SK-N-SH (cell line): ENCODE results near the gene NTMT1. TPM values are rescaled to one million over a fixed set of nuclear protein-coding genes. Genes with fewer than 3 reads are reported as not detected.

Experiments used
- CTCF ChIA-PET: fragments of 300-600, 350-600 bp; formaldehyde crosslinking; extraction: SDS; loops from one replicate; lab custom pipeline; 2021; lab: Yijun Ruan, JAX
- POLR2A ChIA-PET: fragments of 350-600 bp; sonication (Branson Sonifier 250); formaldehyde crosslinking; extraction: SDS; loops from one replicate; lab custom pipeline; 2020; ENCODE audit warnings: antibody characterized with exemption, inconsistent platforms; lab: Yijun Ruan, JAX
- DNase-seq: peaks from one replicate; pipeline ENCODE4 v3.0.0; 2012
- H2AFZ ChIP-seq: fragments of 200-600 bp; sonication (generic); 2 replicates; pipeline ENCODE4 v1.8.1; 2016; ENCODE audit warnings: antibody characterized with exemption, mild to moderate bottlenecking, low read depth
- H3F3A ChIP-seq: fragments of 200-600 bp; sonication (generic); replicated peaks from 2 replicates; pipeline ENCODE3; 2016; ENCODE audit warnings: antibody characterized with exemption, mild to moderate bottlenecking; ENCODE audit not compliant: insufficient read depth
- H3K27ac ChIP-seq, 2 experiments: fragments of 200-500 bp in 1 of 2; fragments of 200-600 bp in 1 of 2; sonication (Bioruptor generic) in 1 of 2; sonication (generic), shearing (Covaris generic) in 1 of 2; 2 replicates each; pipeline versions ENCODE4 v1.5.1 to v1.6.1; 2014 to 2016; ENCODE audit warnings: low read depth in 2 of 2, inconsistent platforms in 1 of 2, low read length in 1 of 2, mild to moderate bottlenecking in 1 of 2, mixed read lengths in 1 of 2
- H3K27me3 ChIP-seq: fragments of 200-600 bp; sonication (generic), shearing (Covaris generic); 2 replicates; pipeline ENCODE4 v1.6.1; 2016; ENCODE audit warnings: mixed run types; ENCODE audit not compliant: insufficient read depth
- H3K36me3 ChIP-seq, 2 experiments: fragments of 200-500 bp in 1 of 2; fragments of 200-600 bp in 1 of 2; sonication (Bioruptor generic) in 1 of 2; sonication (generic) in 1 of 2; replicated peaks in 1 of 2; 2 replicates each; pipeline versions ENCODE3 to v1.5.1; 2014 to 2016; ENCODE audit warnings: low read length in 1 of 2, mild to moderate bottlenecking in 1 of 2; ENCODE audit not compliant: insufficient read depth in 2 of 2, control insufficient read depth in 1 of 2
- H3K4me1 ChIP-seq, 2 experiments: fragments of 200-500 bp in 1 of 2; fragments of 200-600 bp in 1 of 2; sonication (Bioruptor generic) in 1 of 2; sonication (generic), shearing (Covaris generic) in 1 of 2; 2 replicates each; pipeline versions ENCODE4 v1.5.1 to v1.6.1; 2014 to 2016; ENCODE audit warnings: low read depth in 1 of 2, low read length in 1 of 2, mixed run types in 1 of 2; ENCODE audit not compliant: insufficient read depth in 2 of 2, control insufficient read depth in 1 of 2
- H3K4me2 ChIP-seq: fragments of 200-600 bp; sonication (generic), shearing (Covaris generic); 2 replicates; pipeline ENCODE4 v1.6.1; 2017; ENCODE audit warnings: mixed run types
- H3K4me3 ChIP-seq, 2 experiments: fragments of 200-500 bp in 1 of 2; fragments of 200-600 bp in 1 of 2; sonication (Bioruptor generic) in 1 of 2; sonication (generic), shearing (Covaris generic) in 1 of 2; 2 replicates each; pipeline versions ENCODE4 v1.5.1 to v1.8.1; 2014 to 2016; ENCODE audit warnings: low read depth in 2 of 2, inconsistent platforms in 1 of 2, low read length in 1 of 2, mild to moderate bottlenecking in 1 of 2, mixed read lengths in 1 of 2, moderate library complexity in 1 of 2
- H3K79me2 ChIP-seq: fragments of 200-600 bp; sonication (generic); 2 replicates; pipeline ENCODE4 v1.8.1; 2017; ENCODE audit warnings: mild to moderate bottlenecking; ENCODE audit not compliant: insufficient read depth
- H3K9ac ChIP-seq: fragments of 200-600 bp; sonication (generic); 2 replicates; pipeline ENCODE4 v1.6.1; 2017; ENCODE audit warnings: mixed run types
- H3K9me2 ChIP-seq: fragments of 200-600 bp; sonication (generic); 2 replicates; pipeline ENCODE4 v1.6.1; 2017; ENCODE audit warnings: mixed run types
- H3K9me3 ChIP-seq: fragments of 200-600 bp; sonication (generic); 2 replicates; pipeline ENCODE4 v1.6.1; 2017; ENCODE audit warnings: mixed run types, mild to moderate bottlenecking, moderate library complexity
- H4K20me1 ChIP-seq: fragments of 200-600 bp; sonication (generic); 2 replicates; pipeline ENCODE4 v1.6.1; 2017; ENCODE audit warnings: mild to moderate bottlenecking, mixed run types; ENCODE audit not compliant: insufficient read depth
- EP300 ChIP-seq, 2 experiments: IDR thresholded peaks; 2 replicates each; pipeline versions ENCODE4 v1.4.0 to v1.6.1; 2012; ENCODE audit warnings: borderline replicate concordance in 1 of 2, low read depth in 1 of 2, low read length in 1 of 2
- MXI1 ChIP-seq: IDR thresholded peaks from 2 replicates; pipeline ENCODE4 v1.6.1; 2012; ENCODE audit warnings: mild to moderate bottlenecking, low read depth, low read length, improper control_type of control experiment
- RAD21 ChIP-seq: IDR thresholded peaks from 2 replicates; pipeline ENCODE4 v1.6.1; 2012; ENCODE audit warnings: mild to moderate bottlenecking, low read length
- RFX5 ChIP-seq: IDR thresholded peaks from 2 replicates; pipeline ENCODE4 v1.6.1; 2012; ENCODE audit warnings: mild to moderate bottlenecking, improper control_type of control experiment, low read length
- RXRA ChIP-seq: IDR thresholded peaks from 2 replicates; pipeline ENCODE4 v1.4.0; 2012; ENCODE audit warnings: low read depth, mild to moderate bottlenecking, borderline replicate concordance
- YY1 ChIP-seq: IDR thresholded peaks from 2 replicates; pipeline ENCODE4 v1.4.0; 2012; ENCODE audit warnings: low read depth, mild to moderate bottlenecking
- WGBS: methylation state at CpG from one replicate; pipeline ENCODE4 v1.1.6; 2017; ENCODE audit warnings: low lambda C conversion rate; 5-methylcytosine and 5-hydroxymethylcytosine counted together
- polyA plus RNA-seq, 3 experiments: library from polyadenylated mRNA; depleted of rRNA; stranded (reverse); fragments of >200 nt; gene quantifications; 2 replicates each; pipeline ENCODE4 v1.2.3, GENCODE V29; 2012
- TF ChIP-seq, protein P1 (sequence below): IDR thresholded peaks from 2 replicates; pipeline ENCODE4 v1.6.1; 2012; ENCODE audit warnings: mild to moderate bottlenecking, low read depth, low read length, moderate library complexity
- TF ChIP-seq, protein P2 (sequence below): fragments of 200-600 bp; sonication (generic); IDR thresholded peaks from 2 replicates; pipeline ENCODE4 v1.6.1; 2017; ENCODE audit warnings: antibody characterized with exemption, mild to moderate bottlenecking, moderate library complexity
- TF ChIP-seq, protein P3 (sequence below): fragments of 150-350 bp; IDR thresholded peaks from 2 replicates; pipeline ENCODE4 v1.6.1; 2016; ENCODE audit warnings: mild to moderate bottlenecking, low read depth, low read length
- TF ChIP-seq, protein P4 (sequence below): fragments of 150-350 bp; IDR thresholded peaks from 2 replicates; pipeline ENCODE4 v1.6.1; 2017; ENCODE audit warnings: antibody characterized with exemption, low read length, low read depth, borderline replicate concordance
- TF ChIP-seq, protein P5 (sequence below): IDR thresholded peaks from 2 replicates; pipeline ENCODE4; 2012

Gene NTMT1
- polyA plus RNA-seq, 1 of the 3 experiments (the other 2 are of a cell fraction): 78.3 TPM

DNA sequence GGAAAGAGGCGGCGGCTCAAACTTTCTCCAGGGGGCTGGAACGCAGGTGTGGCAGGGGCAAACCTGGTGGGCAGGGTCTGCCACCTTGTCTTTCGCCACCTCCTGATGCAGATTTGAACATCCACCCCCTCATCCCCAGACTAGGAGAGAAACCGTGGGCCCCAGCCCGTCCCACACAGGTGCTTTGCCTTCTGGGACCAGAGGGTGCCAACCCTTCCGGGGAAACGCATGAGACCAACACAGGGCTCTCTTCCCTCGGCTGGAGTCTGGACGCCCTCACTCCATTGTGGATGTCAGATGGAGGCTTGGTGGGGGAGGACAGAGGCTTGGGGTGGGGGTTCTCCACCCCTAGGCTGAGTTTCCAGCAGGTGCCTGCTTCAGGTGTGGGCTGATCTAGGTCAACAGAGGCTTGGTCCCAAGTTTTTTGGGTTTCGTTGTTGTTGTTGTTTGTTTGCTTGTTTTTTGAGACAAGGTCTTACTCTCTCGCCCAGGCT is 14.6 kb upstream of the NTMT1 start (continued):
- TF ChIP-seq, protein P1, sequence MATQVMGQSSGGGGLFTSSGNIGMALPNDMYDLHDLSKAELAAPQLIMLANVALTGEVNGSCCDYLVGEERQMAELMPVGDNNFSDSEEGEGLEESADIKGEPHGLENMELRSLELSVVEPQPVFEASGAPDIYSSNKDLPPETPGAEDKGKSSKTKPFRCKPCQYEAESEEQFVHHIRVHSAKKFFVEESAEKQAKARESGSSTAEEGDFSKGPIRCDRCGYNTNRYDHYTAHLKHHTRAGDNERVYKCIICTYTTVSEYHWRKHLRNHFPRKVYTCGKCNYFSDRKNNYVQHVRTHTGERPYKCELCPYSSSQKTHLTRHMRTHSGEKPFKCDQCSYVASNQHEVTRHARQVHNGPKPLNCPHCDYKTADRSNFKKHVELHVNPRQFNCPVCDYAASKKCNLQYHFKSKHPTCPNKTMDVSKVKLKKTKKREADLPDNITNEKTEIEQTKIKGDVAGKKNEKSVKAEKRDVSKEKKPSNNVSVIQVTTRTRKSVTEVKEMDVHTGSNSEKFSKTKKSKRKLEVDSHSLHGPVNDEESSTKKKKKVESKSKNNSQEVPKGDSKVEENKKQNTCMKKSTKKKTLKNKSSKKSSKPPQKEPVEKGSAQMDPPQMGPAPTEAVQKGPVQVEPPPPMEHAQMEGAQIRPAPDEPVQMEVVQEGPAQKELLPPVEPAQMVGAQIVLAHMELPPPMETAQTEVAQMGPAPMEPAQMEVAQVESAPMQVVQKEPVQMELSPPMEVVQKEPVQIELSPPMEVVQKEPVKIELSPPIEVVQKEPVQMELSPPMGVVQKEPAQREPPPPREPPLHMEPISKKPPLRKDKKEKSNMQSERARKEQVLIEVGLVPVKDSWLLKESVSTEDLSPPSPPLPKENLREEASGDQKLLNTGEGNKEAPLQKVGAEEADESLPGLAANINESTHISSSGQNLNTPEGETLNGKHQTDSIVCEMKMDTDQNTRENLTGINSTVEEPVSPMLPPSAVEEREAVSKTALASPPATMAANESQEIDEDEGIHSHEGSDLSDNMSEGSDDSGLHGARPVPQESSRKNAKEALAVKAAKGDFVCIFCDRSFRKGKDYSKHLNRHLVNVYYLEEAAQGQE: no peak
- TF ChIP-seq RAD21 (no peak), YY1 (no peak), RXRA (no peak)
- TF ChIP-seq, protein P2, sequence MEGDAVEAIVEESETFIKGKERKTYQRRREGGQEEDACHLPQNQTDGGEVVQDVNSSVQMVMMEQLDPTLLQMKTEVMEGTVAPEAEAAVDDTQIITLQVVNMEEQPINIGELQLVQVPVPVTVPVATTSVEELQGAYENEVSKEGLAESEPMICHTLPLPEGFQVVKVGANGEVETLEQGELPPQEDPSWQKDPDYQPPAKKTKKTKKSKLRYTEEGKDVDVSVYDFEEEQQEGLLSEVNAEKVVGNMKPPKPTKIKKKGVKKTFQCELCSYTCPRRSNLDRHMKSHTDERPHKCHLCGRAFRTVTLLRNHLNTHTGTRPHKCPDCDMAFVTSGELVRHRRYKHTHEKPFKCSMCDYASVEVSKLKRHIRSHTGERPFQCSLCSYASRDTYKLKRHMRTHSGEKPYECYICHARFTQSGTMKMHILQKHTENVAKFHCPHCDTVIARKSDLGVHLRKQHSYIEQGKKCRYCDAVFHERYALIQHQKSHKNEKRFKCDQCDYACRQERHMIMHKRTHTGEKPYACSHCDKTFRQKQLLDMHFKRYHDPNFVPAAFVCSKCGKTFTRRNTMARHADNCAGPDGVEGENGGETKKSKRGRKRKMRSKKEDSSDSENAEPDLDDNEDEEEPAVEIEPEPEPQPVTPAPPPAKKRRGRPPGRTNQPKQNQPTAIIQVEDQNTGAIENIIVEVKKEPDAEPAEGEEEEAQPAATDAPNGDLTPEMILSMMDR: no peak
- TF ChIP-seq, protein P3, sequence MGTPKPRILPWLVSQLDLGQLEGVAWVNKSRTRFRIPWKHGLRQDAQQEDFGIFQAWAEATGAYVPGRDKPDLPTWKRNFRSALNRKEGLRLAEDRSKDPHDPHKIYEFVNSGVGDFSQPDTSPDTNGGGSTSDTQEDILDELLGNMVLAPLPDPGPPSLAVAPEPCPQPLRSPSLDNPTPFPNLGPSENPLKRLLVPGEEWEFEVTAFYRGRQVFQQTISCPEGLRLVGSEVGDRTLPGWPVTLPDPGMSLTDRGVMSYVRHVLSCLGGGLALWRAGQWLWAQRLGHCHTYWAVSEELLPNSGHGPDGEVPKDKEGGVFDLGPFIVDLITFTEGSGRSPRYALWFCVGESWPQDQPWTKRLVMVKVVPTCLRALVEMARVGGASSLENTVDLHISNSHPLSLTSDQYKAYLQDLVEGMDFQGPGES: no peak
- TF ChIP-seq, all 33 proteins: peak for 0

DNA sequence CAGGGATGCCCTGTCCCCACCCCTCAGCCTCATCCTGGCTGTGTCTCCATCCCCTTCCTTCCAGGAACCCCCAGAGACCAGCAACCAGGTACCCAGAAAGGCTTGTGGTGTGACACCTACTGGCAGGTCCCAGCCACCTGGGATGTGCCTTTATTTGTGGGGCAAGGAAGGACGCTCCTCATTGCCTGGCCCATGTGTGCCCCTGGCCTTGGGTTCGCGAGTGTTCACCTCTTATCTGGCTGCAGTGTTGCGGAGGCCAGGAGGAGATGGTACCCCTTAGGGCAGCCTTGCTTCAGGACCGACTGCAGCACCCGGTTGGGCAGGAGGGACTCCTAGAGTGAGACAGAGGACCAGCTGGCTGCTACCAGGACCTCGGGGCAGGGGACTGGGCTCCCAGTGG is 13.8 kb upstream of the NTMT1 start:
- ChIA-PET POLR2A (interaction anchor here (1.1 to 1.5 kb wide), 2 partner anchors 12 to 122 kb away, joined by 3 read pairs; no protein-coding TSS in a partner anchor), CTCF (interaction anchor here (1.2 to 15.6 kb wide), 17 partner anchors 10 to 487 kb away, joined by 3 to 235 read pairs (median 9); partner anchors contain the start of genes C9orf50 and IER5L)
- no peaks in the 10 kb centered on the region for H3K36me3 ChIP-seq
- DNase-seq: no peak
- H3K79me2 ChIP-seq: no peaks in the 10 kb centered on the region
- no peaks in the 10 kb centered on the region for H3K27me3 ChIP-seq
- no peaks in the 10 kb centered on the region for H3K9me2 ChIP-seq
- peaks cover under 1% of the 10 kb centered on the region for H3F3A ChIP-seq
- no peak overlapping the region for H3K4me2 ChIP-seq
- no peaks in the 10 kb centered on the region for H4K20me1 ChIP-seq
- H3K9ac ChIP-seq: no peak overlapping the region
- no peaks in the 10 kb centered on the region for H3K9me3 ChIP-seq
- H2AFZ ChIP-seq: no peak overlapping the region
- TF ChIP-seq, protein P4, sequence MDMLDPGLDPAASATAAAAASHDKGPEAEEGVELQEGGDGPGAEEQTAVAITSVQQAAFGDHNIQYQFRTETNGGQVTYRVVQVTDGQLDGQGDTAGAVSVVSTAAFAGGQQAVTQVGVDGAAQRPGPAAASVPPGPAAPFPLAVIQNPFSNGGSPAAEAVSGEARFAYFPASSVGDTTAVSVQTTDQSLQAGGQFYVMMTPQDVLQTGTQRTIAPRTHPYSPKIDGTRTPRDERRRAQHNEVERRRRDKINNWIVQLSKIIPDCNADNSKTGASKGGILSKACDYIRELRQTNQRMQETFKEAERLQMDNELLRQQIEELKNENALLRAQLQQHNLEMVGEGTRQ: no peak
- no peak for TF ChIP-seq EP300 (IDR thresholded peaks at IDR 0.05; ENCODE audit: borderline replicate concordance in 1 of 2, low read depth in 1 of 2, low read length in 1 of 2)
- TF ChIP-seq, protein P1: no peak
- TF ChIP-seq RFX5: no peak
- TF ChIP-seq, protein P5, sequence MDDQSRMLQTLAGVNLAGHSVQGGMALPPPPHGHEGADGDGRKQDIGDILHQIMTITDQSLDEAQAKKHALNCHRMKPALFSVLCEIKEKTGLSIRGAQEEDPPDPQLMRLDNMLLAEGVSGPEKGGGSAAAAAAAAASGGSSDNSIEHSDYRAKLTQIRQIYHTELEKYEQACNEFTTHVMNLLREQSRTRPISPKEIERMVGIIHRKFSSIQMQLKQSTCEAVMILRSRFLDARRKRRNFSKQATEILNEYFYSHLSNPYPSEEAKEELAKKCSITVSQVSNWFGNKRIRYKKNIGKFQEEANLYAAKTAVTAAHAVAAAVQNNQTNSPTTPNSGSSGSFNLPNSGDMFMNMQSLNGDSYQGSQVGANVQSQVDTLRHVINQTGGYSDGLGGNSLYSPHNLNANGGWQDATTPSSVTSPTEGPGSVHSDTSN: no peak
- TF ChIP-seq MXI1: no peak
- no peak overlapping the region for H3K27ac ChIP-seq
- H3K4me3 ChIP-seq: no peak overlapping the region
- WGBS: 90% methylated on average over 4 of the region's 7 CpGs
- peaks cover 4 to 23% of the 10 kb centered on the region in 2 experiments; a peak in 2 of 4 replicates for H3K4me1 ChIP-seq
